ENCODE measurements around the gene CLN5.

GRCh38 chr13:76974618-76974975, 17.3 kb upstream of the CLN5 start:
- no peak for TF ChIP-seq CTCF (IDR thresholded peaks at IDR 0.05)
- no peak for TF ChIP-seq EP300 (IDR thresholded peaks at IDR 0.05)
